SK-N-MC (cell line): Measurements from ENCODE around the gene TPR.

ENCODE experiments used
- EZH2 ChIP-seq: fragments of 200-600 bp; sonication (generic); IDR thresholded peaks from one replicate; pipeline ENCODE4 v1.6.1; 2017; ENCODE audit warnings: antibody characterized with exemption
- POLR2AphosphoS5 ChIP-seq: IDR thresholded peaks from 2 replicates; pipeline ENCODE4 v1.6.1; 2012; ENCODE audit warnings: mild to moderate bottlenecking, low read depth, low read length, borderline replicate concordance

DNA sequence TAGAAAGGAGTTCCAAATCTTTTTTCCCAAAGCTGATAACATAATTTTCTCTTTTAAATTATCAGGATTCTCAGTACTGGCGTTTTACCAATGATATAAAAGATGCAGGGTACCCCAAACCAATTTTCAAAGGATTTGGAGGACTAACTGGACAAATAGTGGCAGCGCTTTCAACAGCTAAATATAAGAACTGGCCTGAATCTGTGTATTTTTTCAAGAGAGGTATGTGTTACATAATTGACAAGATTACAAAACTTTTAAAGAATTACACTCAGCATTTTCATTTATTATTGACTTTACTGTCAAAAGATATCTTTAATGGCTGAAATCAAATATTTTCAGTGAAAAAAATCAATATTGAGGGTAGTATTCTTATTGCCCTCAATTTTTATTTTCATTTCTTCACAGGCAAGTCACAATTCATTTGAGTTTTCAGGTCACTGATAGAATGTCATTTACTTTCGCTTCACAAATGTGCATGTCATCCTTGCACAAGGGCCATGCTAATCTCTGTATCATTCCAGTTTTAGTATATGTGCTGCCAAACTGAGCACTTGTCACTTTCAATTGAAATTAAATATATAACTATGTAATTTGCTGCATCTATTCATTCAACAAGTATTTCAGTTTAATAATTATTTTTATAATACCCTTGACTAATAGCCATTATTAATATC lies 63.5 kb downstream of the TPR start:
- TF ChIP-seq EZH2 (no peak), POLR2AphosphoS5 (no peak)
